T-helper 1 cell treated with Interleukin-12 subunit alpha and Interleukin-12 subunit beta and Interleukin-4 antibody, amounts not matched to agents 30 μg/mL and 1 μg/mL, for 36 hours (primary cell): ENCODE measurements around the gene CACNA1H.
"Not testable (repeated sequence)": the region's sequence is repeated elsewhere in the genome, so short reads cannot be mapped to it uniquely, and the experiment has no call there.

ENCODE experiments used
- H3K27ac Mint-ChIP-seq: one replicate; pipeline ENCODE4 v1.8.0; 2021; ENCODE audit warnings: mild to moderate bottlenecking, mixed read lengths
- H3K27me3 Mint-ChIP-seq: one replicate; pipeline ENCODE4 v1.8.0; 2021; ENCODE audit warnings: low read depth, mixed read lengths
- H3K36me3 Mint-ChIP-seq: one replicate; pipeline ENCODE4 v1.8.0; 2021; ENCODE audit warnings: low read depth, mixed read lengths
- H3K4me1 Mint-ChIP-seq: one replicate; pipeline ENCODE4 v1.8.0; 2021; ENCODE audit warnings: low read depth, mixed read lengths
- H3K4me3 Mint-ChIP-seq: one replicate; pipeline ENCODE4 v1.8.0; 2021; ENCODE audit warnings: mild to moderate bottlenecking, moderate library complexity, mixed read lengths
- H3K9me3 Mint-ChIP-seq: one replicate; pipeline ENCODE4 v1.8.0; 2021; ENCODE audit warnings: mixed read lengths

CACNA1H gene

GRCh38 chr16:1190789-1191188 is 37.9 kb downstream of the CACNA1H start:
- H3K4me1 Mint-ChIP-seq, H3K4me3 Mint-ChIP-seq, H3K9me3 Mint-ChIP-seq, H3K27ac Mint-ChIP-seq, H3K36me3 Mint-ChIP-seq, H3K27me3 Mint-ChIP-seq: not testable (repeated sequence)

- Mint-ChIP-seq H3K4me3 (no peak overlapping the region), H3K9me3 (no peaks in the 10 kb centered on the region), H3K27ac (no peak overlapping the region), H3K36me3 (no peaks in the 10 kb centered on the region), H3K4me1 (peaks cover 2% of the 10 kb centered on the region), H3K27me3 (no peaks in the 10 kb centered on the region)
These were observed 39.6 kb downstream of the CACNA1H start for GRCh38 chr16:1192384-1193073.

DNA sequence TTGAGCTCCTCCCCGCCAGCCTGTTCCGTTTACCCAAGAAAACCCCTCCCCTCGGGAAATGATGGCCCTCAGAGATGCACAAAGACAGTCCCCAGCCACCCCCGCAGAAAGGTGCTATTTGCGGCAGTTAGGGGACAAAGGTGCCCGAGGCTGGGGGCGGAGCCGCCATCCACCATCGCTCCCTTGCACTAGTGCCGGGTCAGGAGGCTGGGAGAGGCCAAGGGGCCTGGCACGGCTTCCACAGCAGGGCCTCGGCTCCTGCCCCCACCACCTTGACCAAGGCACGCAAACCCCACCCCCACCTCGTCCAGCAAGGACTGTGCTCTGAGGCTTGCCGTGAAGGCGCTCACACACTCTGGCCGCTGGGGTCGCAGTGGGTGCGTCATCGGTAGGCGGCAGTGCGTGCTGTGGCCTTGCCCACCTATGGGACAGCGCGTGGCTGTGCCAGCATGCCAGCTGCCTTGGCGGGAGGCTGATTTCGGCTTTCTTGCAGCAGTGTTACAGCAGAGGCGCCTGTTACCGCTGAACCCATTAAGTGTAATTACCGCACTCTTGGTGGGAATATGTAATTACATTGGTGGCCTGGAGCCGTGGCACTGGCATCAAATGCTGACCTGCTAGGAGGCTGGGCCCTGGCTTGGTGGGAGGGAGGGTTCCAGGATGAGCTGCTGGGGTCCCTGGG is 40.4 kb downstream of the CACNA1H start:
- H3K36me3 Mint-ChIP-seq = no peaks in the 10 kb centered on the region
- no peaks in the 10 kb centered on the region for H3K9me3 Mint-ChIP-seq
- no peak overlapping the region for H3K27ac Mint-ChIP-seq
- no peaks in the 10 kb centered on the region for H3K27me3 Mint-ChIP-seq
- H3K4me3 Mint-ChIP-seq = no peak overlapping the region
- H3K4me1 Mint-ChIP-seq = peaks cover 2% of the 10 kb centered on the region

- Mint-ChIP-seq H3K27ac (no peak overlapping the region), H3K4me1 (peaks cover 2% of the 10 kb centered on the region), H3K9me3 (no peaks in the 10 kb centered on the region), H3K4me3 (no peak overlapping the region), H3K36me3 (no peaks in the 10 kb centered on the region), H3K27me3 (no peaks in the 10 kb centered on the region)
These were observed 41.1 kb downstream of the CACNA1H start for GRCh38 chr16:1193825-1194581.

DNA sequence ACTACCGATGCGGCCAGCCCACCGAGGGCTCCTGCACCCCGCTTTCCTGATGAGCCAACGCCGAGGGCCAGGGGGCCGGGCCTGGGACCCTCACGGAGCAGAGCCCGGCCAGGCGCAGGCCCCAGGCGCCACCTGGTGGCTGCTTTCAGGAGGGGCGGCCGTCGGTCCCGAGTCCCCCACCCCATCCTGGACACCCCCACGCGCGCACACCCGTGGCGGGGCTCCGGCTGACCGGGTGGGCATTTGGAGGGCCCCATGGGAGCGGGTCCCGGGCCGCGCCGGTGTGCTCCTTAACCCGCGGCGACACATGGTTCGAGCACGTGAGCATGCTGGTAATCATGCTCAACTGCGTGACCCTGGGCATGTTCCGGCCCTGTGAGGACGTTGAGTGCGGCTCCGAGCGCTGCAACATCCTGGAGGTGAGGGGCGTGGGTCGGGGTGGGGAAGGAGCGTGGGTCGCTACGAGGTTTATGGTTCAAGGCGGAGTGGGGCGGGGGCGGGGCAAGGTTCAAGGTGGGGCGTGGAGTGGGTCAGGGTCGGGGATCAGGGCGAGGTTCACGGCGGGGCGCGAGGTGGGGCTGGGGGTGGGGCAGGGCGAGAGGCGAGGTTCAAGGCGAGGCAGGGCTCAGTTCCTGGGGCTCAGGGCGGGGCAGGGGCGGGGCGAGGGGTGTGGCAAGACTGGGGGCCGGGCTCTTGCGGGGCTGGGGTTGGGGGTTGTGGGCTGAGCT is 41.9 kb downstream of the CACNA1H start:
- H3K9me3 Mint-ChIP-seq = no peaks in the 10 kb centered on the region

DNA sequence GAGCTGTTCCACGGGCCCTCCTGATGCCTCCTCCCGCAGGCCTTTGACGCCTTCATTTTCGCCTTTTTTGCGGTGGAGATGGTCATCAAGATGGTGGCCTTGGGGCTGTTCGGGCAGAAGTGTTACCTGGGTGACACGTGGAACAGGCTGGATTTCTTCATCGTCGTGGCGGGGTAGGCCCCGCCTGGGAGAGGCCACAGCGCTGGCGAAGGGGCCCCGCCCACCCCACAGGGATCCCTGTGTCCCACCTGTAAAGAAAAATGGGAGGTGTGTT is 42.4 kb downstream of the CACNA1H start:
- peaks cover 2% of the 10 kb centered on the region for H3K4me1 Mint-ChIP-seq
- H3K27me3 Mint-ChIP-seq = no peaks in the 10 kb centered on the region
- no peaks in the 10 kb centered on the region for H3K9me3 Mint-ChIP-seq
- H3K36me3 Mint-ChIP-seq = no peaks in the 10 kb centered on the region
- H3K27ac Mint-ChIP-seq = no peak overlapping the region
- no peak overlapping the region for H3K4me3 Mint-ChIP-seq

More for the DNA sequence above, 41.9 kb downstream of the CACNA1H start:
- H3K27me3 Mint-ChIP-seq = no peaks in the 10 kb centered on the region
- no peak overlapping the region for H3K4me3 Mint-ChIP-seq
- no peaks in the 10 kb centered on the region for H3K36me3 Mint-ChIP-seq
- H3K4me1 Mint-ChIP-seq = peaks cover 2% of the 10 kb centered on the region
- H3K27ac Mint-ChIP-seq = no peak overlapping the region

DNA sequence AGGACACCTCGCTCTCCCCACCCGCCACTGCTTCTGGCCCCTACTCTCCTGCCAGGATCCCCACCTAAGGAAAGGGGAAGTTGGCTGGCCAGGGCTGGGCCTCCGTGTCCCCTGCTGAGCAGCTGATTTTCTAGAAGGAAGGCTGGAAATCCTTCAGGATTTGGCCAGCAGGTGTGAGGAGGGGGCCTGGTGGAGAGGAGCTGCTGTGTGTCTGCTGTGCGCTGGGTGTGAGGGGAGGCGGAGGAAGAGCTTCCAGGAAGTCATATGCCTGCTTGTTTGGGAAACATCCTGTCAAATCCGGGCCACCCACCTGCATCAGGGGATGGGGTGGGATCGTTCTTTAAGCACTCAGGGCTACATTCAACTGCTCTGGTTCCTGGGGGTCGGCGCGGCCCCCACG is 43.6 kb downstream of the CACNA1H start:
- Mint-ChIP-seq H3K4me3 (no peak overlapping the region), H3K36me3 (no peaks in the 10 kb centered on the region), H3K27me3 (no peaks in the 10 kb centered on the region), H3K9me3 (no peaks in the 10 kb centered on the region), H3K27ac (no peak overlapping the region), H3K4me1 (peaks cover 2% of the 10 kb centered on the region)

GRCh38 chr16:1197237-1197866 is 44.4 kb downstream of the CACNA1H start:
- Mint-ChIP-seq H3K4me3 (no peak overlapping the region), H3K4me1 (peaks cover 2% of the 10 kb centered on the region), H3K27ac (no peak overlapping the region), H3K27me3 (no peaks in the 10 kb centered on the region), H3K36me3 (no peaks in the 10 kb centered on the region), H3K9me3 (no peaks in the 10 kb centered on the region)

DNA sequence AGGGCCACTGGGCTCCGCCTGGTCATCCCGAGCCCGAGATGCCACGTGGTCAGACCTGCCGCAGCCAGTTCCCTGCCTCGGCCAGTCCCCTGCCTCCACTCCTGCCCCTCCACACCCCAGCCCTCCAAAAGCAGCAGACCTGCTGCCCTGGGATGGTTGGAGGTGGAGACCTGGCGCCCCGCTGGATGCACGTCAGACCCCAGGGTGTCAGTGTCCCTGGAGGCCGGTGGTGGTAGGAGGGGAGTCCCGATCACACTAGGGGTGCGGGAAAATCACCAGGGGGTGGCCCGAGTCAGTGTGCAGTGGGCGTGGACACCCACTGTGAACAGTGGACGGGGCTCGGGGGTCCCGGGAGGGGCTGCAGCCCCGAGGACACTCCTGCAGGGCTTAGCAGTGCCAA is 45.3 kb downstream of the CACNA1H start:
- H3K4me3 Mint-ChIP-seq = no peak overlapping the region
- no peaks in the 10 kb centered on the region for H3K9me3 Mint-ChIP-seq
- H3K27ac Mint-ChIP-seq = no peak overlapping the region
- peaks cover 2% of the 10 kb centered on the region for H3K4me1 Mint-ChIP-seq
- H3K27me3 Mint-ChIP-seq = no peaks in the 10 kb centered on the region
- H3K36me3 Mint-ChIP-seq = no peaks in the 10 kb centered on the region

- not testable (repeated sequence) for H3K4me1 Mint-ChIP-seq, H3K9me3 Mint-ChIP-seq, H3K36me3 Mint-ChIP-seq, H3K27me3 Mint-ChIP-seq, H3K4me3 Mint-ChIP-seq, H3K27ac Mint-ChIP-seq
These were observed 45.9 kb downstream of the CACNA1H start for GRCh38 chr16:1198671-1199346.

GRCh38 chr16:1199347-1200013 is 46.6 kb downstream of the CACNA1H start:
- H3K36me3 Mint-ChIP-seq = no peaks in the 10 kb centered on the region
- H3K9me3 Mint-ChIP-seq = no peaks in the 10 kb centered on the region
- H3K27me3 Mint-ChIP-seq = no peaks in the 10 kb centered on the region
- no peak overlapping the region for H3K27ac Mint-ChIP-seq
- H3K4me3 Mint-ChIP-seq = no peak overlapping the region
- H3K4me1 Mint-ChIP-seq = peaks cover 2% of the 10 kb centered on the region

- Mint-ChIP-seq H3K4me1 (peaks cover 2% of the 10 kb centered on the region), H3K4me3 (no peak overlapping the region), H3K36me3 (no peaks in the 10 kb centered on the region), H3K9me3 (no peaks in the 10 kb centered on the region), H3K27ac (no peak overlapping the region), H3K27me3 (no peaks in the 10 kb centered on the region)
These were observed 47.2 kb downstream of the CACNA1H start for GRCh38 chr16:1200014-1200627.

- peaks cover 2% of the 10 kb centered on the region for H3K4me1 Mint-ChIP-seq
- no peaks in the 10 kb centered on the region for H3K9me3 Mint-ChIP-seq
- H3K36me3 Mint-ChIP-seq = no peaks in the 10 kb centered on the region
- no peak overlapping the region for H3K27ac Mint-ChIP-seq
- no peak overlapping the region for H3K4me3 Mint-ChIP-seq
- no peaks in the 10 kb centered on the region for H3K27me3 Mint-ChIP-seq
These were observed 48.5 kb downstream of the CACNA1H start for GRCh38 chr16:1201444-1201843.
